ENCODE data around the gene C3orf18.

GRCh38 chr3:50603261-50604109 is 35.9 kb upstream of the C3orf18 start:
- no peak for TF ChIP-seq GATA2 (IDR thresholded peaks at IDR 0.05; ENCODE audit: low read depth, low read length)
- TF ChIP-seq GATA3 (IDR thresholded peaks at IDR 0.05; ENCODE audit: low read depth, low read length): no peak
